Measurements from ENCODE around the gene TRIM2.

TRIM2 gene

GRCh38 chr4:153326513-153326912, 122.3 kb downstream of the TRIM2 start:
- H3K4me3 ChIP-seq (replicated peaks in 1 of 2; ENCODE audit: low read depth in 2 of 2, low read length in 2 of 2): no peak overlapping the region
- TF ChIP-seq CTCF (IDR thresholded peaks at IDR 0.05; ENCODE audit: low read depth, low read length): no peak
- peak; percentile 56 to 87 for DNase-seq (ENCODE audit: low read depth in 2 of 2)

- no peak for TF ChIP-seq CTCF (IDR thresholded peaks at IDR 0.05; ENCODE audit: low read depth, low read length)
- DNase-seq (ENCODE audit: low read depth in 2 of 2): no peak
Observed at GRCh38 chr4:153327247-153327646, 123.0 kb downstream of the TRIM2 start.

GRCh38 chr4:153332936-153333335, 128.7 kb downstream of the TRIM2 start:
- no peak overlapping the region for H3K4me3 ChIP-seq (replicated peaks in 1 of 2; ENCODE audit: low read depth in 2 of 2, low read length in 2 of 2)
- DNase-seq (ENCODE audit: low read depth in 2 of 2): peak in 1 of 2 donors; percentile 59
- TF ChIP-seq CTCF (IDR thresholded peaks at IDR 0.05; ENCODE audit: low read depth, low read length): no peak

More at GRCh38 chr4:153327247-153327646, 123.0 kb downstream of the TRIM2 start:
- no peak overlapping the region for H3K4me3 ChIP-seq (replicated peaks in 1 of 2; ENCODE audit: low read depth in 2 of 2, low read length in 2 of 2)

GRCh38 chr4:153333874-153334273, 129.6 kb downstream of the TRIM2 start:
- DNase-seq (ENCODE audit: low read depth in 2 of 2): peak in 1 of 2 donors; percentile 21
- TF ChIP-seq CTCF (IDR thresholded peaks at IDR 0.05; ENCODE audit: low read depth, low read length): no peak
- no peak overlapping the region for H3K4me3 ChIP-seq (replicated peaks in 1 of 2; ENCODE audit: low read depth in 2 of 2, low read length in 2 of 2)

- no peak for TF ChIP-seq CTCF (IDR thresholded peaks at IDR 0.05; ENCODE audit: low read depth, low read length)
- no peak overlapping the region for H3K4me3 ChIP-seq (replicated peaks in 1 of 2; ENCODE audit: low read depth in 2 of 2, low read length in 2 of 2)
- peak in 1 of 2 donors; percentile 27 for DNase-seq (ENCODE audit: low read depth in 2 of 2)
Observed at GRCh38 chr4:153335665-153336064, 131.4 kb downstream of the TRIM2 start.

- no peak for TF ChIP-seq CTCF (IDR thresholded peaks at IDR 0.05; ENCODE audit: low read depth, low read length)
- no peak overlapping the region for H3K4me3 ChIP-seq (replicated peaks in 1 of 2; ENCODE audit: low read depth in 2 of 2, low read length in 2 of 2)
- DNase-seq (ENCODE audit: low read depth in 2 of 2): no peak
Observed at GRCh38 chr4:153337686-153338085, 133.4 kb downstream of the TRIM2 start.

- no peak overlapping the region for H3K4me3 ChIP-seq (replicated peaks in 1 of 2; ENCODE audit: low read depth in 2 of 2, low read length in 2 of 2)
- no peak for TF ChIP-seq CTCF (IDR thresholded peaks at IDR 0.05; ENCODE audit: low read depth, low read length)
- DNase-seq (ENCODE audit: low read depth in 2 of 2): peak; percentile 34 to 56
Observed at GRCh38 chr4:153341575-153342090, 137.4 kb downstream of the TRIM2 start.

Data from cardiac fibroblast (primary cell).